ENCODE measurements around the gene MCEE.

The MCEE gene

GRCh38 chr2:71129902-71130151 is 202 bp downstream of the MCEE start:
- no peak for DNase-seq (ENCODE audit: low spot score)

GRCh38 chr2:71129114-71129901 is 721 bp downstream of the MCEE start:
- Histone ChIP-seq H3K4me1 (ENCODE audit: insufficient read depth, poor library complexity, severe bottlenecking) (peaks cover 11% of the 10 kb centered on the region), H3K27ac (ENCODE audit: poor library complexity, severe bottlenecking) (peak overlapping the region; percentile 64), H3K27me3 (ENCODE audit: insufficient read depth, poor library complexity, severe bottlenecking) (no peaks in the 10 kb centered on the region), H3K36me3 (ENCODE audit: low read depth) (peaks cover 30% of the 10 kb centered on the region), H3K9me3 (ENCODE audit: severe bottlenecking) (no peaks in the 10 kb centered on the region), H3K4me3 (ENCODE audit: severe bottlenecking) (peak overlapping the region; percentile 90)
- TF ChIP-seq CTCF (IDR thresholded peaks at IDR 0.05; ENCODE audit: poor library complexity, severe bottlenecking): no peak
- DNase-seq (ENCODE audit: low spot score) (no peak), ATAC-seq (ENCODE audit: low read depth) (no peak)

More at GRCh38 chr2:71129902-71130151, 202 bp downstream of the MCEE start:
- ATAC-seq (ENCODE audit: low read depth): peak; percentile 69
- no peak for TF ChIP-seq CTCF (IDR thresholded peaks at IDR 0.05; ENCODE audit: poor library complexity, severe bottlenecking)
- Histone ChIP-seq H3K4me3 (ENCODE audit: severe bottlenecking) (peak overlapping the region; percentile 90), H3K27me3 (ENCODE audit: insufficient read depth, poor library complexity, severe bottlenecking) (no peaks in the 10 kb centered on the region), H3K36me3 (ENCODE audit: low read depth) (peaks cover 35% of the 10 kb centered on the region), H3K9me3 (ENCODE audit: severe bottlenecking) (no peaks in the 10 kb centered on the region), H3K4me1 (ENCODE audit: insufficient read depth, poor library complexity, severe bottlenecking) (peaks cover 11% of the 10 kb centered on the region), H3K27ac (ENCODE audit: poor library complexity, severe bottlenecking) (peak overlapping the region; percentile 64)

GRCh38 chr2:71126957-71127356 is 3.1 kb downstream of the MCEE start:
- Histone ChIP-seq H3K36me3 (ENCODE audit: low read depth) (peaks cover 16% of the 10 kb centered on the region), H3K27me3 (ENCODE audit: insufficient read depth, poor library complexity, severe bottlenecking) (no peaks in the 10 kb centered on the region), H3K4me1 (ENCODE audit: insufficient read depth, poor library complexity, severe bottlenecking) (peaks cover 6% of the 10 kb centered on the region), H3K9me3 (ENCODE audit: severe bottlenecking) (no peaks in the 10 kb centered on the region), H3K4me3 (ENCODE audit: severe bottlenecking) (no peak overlapping the region), H3K27ac (ENCODE audit: poor library complexity, severe bottlenecking) (no peak overlapping the region)
- no peak for TF ChIP-seq CTCF (IDR thresholded peaks at IDR 0.05; ENCODE audit: poor library complexity, severe bottlenecking)
- ATAC-seq (ENCODE audit: low read depth) (no peak), DNase-seq (ENCODE audit: low spot score) (no peak)

GRCh38 chr2:71125506-71126294 is 4.3 kb downstream of the MCEE start:
- no peak overlapping the region for H3K27ac ChIP-seq (ENCODE audit: poor library complexity, severe bottlenecking)
- ATAC-seq (ENCODE audit: low read depth) (no peak), DNase-seq (ENCODE audit: low spot score) (no peak)
- H3K4me1 ChIP-seq (ENCODE audit: insufficient read depth, poor library complexity, severe bottlenecking): peaks cover 6% of the 10 kb centered on the region
- no peaks in the 10 kb centered on the region for H3K27me3 ChIP-seq (ENCODE audit: insufficient read depth, poor library complexity, severe bottlenecking)
- no peak overlapping the region for H3K4me3 ChIP-seq (ENCODE audit: severe bottlenecking)
- H3K36me3 ChIP-seq (ENCODE audit: low read depth): peaks cover 16% of the 10 kb centered on the region
- TF ChIP-seq CTCF (IDR thresholded peaks at IDR 0.05; ENCODE audit: poor library complexity, severe bottlenecking): no peak
- no peaks in the 10 kb centered on the region for H3K9me3 ChIP-seq (ENCODE audit: severe bottlenecking)
